HK-2 (cell line): Measurements from ENCODE around the gene GLIPR1L1.
"Not testable (repeated sequence)": the region's sequence is repeated elsewhere in the genome, so short reads cannot be mapped to it uniquely, and the experiment has no call there.

ENCODE experiments used
- DNase-seq: peaks from one replicate; pipeline ENCODE4 v3.0.0-alpha.2; 2018; ENCODE audit not compliant: unreplicated experiment

The GLIPR1L1 gene, protein sequence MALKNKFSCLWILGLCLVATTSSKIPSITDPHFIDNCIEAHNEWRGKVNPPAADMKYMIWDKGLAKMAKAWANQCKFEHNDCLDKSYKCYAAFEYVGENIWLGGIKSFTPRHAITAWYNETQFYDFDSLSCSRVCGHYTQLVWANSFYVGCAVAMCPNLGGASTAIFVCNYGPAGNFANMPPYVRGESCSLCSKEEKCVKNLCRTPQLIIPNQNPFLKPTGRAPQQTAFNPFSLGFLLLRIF

GRCh38 chr12:75334384-75335030 lies at the start of gene GLIPR1L1:
TSS of gene GLIPR1L1 (plus strand) at chr12:75334670. CDS start at chr12:75334729, 59 bp downstream.
- DNase-seq, result peak; percentile 82

GRCh38 chr12:75288860-75289259 lies 45.6 kb upstream of the GLIPR1L1 start:
- DNase-seq, result no peak

GRCh38 chr12:75289753-75290152 lies 44.7 kb upstream of the GLIPR1L1 start:
- DNase-seq, result no peak

- no peak for DNase-seq
Observed at GRCh38 chr12:75291014-75291413, 43.5 kb upstream of the GLIPR1L1 start.

- DNase-seq, result no peak
Observed at GRCh38 chr12:75294336-75294735, 40.1 kb upstream of the GLIPR1L1 start.

- no peak for DNase-seq
Observed at GRCh38 chr12:75294797-75295196, 39.7 kb upstream of the GLIPR1L1 start.

GRCh38 chr12:75302225-75302624 lies 32.2 kb upstream of the GLIPR1L1 start:
- DNase-seq, result no peak

GRCh38 chr12:75302781-75303180 lies 31.7 kb upstream of the GLIPR1L1 start:
- DNase-seq, result no peak

DNA sequence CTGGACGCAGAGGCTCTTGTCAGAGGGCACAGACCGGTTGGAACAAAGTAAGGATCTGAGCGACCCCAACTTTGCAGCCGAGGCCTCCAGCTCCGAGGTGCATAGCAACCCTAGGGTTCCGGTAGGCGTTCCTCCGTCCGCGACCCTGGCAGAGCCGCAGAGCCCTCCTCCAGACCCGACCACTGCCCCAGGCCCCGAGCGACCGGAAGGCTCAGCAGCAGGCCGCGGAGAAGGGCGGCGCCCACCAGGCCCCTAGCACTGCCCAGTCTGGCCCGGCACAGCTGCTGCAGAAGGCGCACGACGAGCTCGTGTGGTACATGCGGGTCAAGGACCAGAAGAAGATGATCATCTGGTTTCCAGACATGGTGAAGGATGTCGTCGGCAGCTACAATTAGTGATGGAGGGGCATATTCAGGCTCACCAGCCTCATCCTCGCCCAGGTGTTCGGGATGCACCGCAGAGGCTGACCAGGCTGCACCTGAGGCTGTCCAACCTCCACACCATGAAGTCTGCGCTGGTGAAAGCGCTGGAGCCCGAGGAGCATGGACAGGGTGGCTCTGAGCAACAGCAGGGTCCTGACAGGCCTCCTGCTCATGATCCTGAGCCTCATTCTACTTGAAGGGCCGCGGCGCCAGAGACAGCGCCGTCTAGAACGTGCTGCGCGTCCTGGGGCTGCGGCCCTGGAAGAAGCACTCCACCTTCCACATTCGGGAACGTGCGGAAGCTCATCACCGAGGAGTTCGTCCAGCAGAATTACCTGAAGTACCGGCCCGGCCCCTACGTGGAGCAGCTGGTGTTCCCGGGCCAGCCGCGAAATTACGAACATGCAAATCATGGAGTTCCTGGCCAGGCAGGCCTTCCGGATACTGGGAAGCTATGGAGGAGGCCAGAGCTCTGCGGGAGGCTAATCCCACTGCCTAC lies 28.8 kb upstream of the GLIPR1L1 start:
- DNase-seq, result no peak

DNA sequence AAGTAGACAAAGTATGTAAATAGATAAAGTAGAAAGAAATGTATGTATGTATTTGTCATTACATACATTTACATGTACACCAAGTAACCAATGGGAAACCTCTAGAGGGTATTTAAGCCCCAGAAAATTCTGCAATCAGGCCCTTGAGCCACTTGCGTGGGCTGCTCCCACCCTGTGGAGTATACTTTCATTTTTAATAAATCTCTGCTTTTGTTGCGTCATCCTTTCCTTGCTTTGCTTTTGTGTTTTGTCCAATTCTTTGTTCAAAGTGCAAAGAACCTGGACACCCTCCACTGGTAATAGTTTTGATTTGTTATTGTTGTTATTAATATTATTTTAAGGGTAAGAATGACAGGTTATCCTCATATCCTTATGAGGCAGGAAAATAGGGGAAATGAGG lies 26.2 kb upstream of the GLIPR1L1 start:
- no peak for DNase-seq

DNA sequence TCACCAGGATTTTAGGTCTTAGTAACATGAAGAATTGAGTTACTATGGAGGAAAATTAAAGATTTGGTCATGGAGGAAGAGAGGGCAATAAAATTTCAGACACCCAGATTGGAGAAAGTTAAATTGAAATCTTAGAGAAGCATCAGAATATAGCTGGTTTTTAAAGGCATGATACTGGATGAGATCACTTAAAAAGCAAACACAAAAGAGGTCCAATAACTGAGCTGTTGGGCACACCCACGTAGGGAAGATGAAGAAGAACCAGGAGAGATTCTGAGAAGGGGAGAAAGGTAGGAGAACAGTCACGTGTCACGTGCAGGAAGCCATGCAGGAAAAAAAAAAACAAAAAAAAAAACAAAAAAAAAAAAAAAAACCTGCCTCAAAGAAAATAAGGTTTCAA lies 23.1 kb upstream of the GLIPR1L1 start:
- no peak for DNase-seq

DNA sequence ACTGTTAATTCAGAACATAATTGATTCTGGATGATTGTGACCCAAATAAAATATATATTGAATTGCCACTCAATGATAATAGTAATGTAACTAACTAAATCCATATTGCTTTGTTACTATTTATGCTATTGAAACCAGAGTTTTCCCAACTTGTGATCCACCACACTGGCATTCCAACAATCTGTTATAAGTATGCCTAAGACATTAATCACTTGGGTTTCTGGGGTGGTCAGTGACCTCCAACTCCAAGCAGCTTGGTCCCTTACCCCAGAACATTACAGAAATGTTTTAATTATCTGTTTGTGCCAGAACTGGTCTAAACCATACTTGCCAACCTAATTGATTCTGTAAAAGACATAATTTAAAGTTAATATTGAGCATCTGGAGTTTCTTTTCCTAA lies 19.0 kb upstream of the GLIPR1L1 start:
- no peak for DNase-seq

DNA sequence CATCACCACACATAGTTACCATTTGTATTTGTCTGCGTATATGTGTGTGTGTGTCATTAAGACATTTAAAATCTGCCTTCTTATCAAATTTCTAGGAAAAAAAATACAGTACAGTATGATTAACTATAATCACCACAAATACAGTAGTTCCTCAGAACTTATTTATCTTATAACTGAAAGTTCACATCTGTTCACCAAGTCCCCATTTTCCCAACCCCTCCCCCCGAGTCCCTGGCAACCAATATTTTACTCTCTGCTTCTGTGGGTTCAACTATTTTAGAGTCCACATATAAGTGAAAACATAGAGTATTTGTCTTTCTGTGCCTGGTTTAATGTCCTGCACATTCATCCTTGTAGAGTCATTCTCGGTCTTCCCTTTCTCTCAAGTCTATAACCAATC lies 16.7 kb upstream of the GLIPR1L1 start:
- DNase-seq, result no peak

DNA sequence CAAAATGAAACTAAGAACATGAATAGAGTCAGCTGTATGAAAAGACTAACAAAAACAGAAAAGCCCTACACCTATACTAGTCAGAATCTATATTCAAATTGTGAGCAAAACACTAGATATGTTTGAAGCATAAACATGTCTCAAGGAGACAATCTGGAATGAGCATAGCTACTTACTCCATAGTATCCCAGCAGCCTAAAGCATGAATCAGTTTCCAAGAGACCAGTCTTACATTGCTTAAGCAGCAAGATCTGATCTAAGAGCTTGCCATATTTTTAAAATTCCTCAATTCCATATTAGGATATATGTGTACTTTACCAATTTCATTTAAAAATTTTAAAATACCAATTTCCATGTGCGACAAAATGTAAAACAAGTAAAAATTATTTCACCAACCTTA lies 12.0 kb upstream of the GLIPR1L1 start:
- DNase-seq, result no peak

GRCh38 chr12:75323663-75324062 lies 10.8 kb upstream of the GLIPR1L1 start:
- no peak for DNase-seq

- DNase-seq, result no peak
Observed at GRCh38 chr12:75327642-75328041, 6.8 kb upstream of the GLIPR1L1 start.

- DNase-seq, result peak; percentile 80
Observed at GRCh38 chr12:75329918-75330826, 4.3 kb upstream of the GLIPR1L1 start, which contains the start of gene CAPS2. TSS of gene CAPS2 (minus strand) at chr12:75330324. CDS start at chr12:75326498, 3,826 bp downstream.

DNA sequence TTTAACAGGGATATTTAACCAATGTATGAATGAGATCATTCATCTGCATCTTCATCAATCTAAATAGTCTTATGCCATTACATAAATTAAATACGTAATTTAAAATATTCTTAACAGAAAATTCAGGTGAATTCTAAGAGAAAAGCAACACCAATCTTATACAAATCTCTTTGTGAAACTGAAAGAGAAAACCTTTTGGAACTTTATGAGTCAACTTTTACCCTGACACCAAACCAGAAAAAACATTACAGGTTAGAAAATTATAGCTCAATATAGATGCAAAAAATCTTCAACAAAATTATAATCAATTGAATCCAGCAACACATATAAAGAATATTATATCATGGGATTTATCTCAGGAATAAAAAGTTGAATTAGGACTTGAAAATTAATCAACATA lies 3.4 kb downstream of the GLIPR1L1 start:
- DNase-seq, result no peak

GRCh38 chr12:75341873-75342272 lies 7.4 kb downstream of the GLIPR1L1 start:
- no peak for DNase-seq

DNA sequence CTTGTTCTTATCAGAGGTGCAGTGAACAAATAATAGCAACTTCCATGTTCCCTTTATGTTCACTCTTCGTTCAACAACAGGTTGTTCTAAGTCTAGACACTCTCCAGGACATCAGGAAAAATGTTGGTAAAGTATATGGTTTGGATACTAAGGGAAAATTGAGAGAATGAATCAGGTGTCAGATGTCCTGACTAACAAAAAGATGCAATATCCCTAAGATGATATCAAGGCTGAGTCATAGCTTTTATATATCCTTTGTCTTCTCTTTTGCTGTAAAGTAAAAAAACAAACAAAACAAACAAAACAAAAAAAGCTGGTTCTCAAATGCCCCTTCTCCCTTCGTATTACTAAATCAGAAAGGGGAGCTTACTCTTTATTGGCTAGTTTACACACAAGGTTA lies 11.1 kb downstream of the GLIPR1L1 start:
- no peak for DNase-seq

DNA sequence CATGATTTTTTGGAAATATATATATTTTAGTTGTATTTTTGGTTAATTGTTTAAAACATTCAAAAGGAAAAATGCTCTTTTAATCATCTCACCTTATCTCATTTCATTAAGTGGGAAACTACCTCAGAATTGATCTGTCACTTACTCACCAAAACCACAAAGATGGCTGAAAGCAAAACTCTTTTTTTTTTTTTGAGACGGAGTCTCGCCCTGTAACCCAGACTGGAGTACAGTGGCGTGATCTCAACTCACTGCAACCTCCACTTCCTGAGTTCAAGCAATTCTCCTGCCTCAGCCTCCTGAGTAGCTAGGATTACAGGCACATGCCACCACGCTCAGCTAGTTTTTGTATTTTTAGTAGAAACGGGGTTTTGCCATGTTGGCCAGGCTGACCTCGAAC lies 11.7 kb downstream of the GLIPR1L1 start:
- not testable (repeated sequence) for DNase-seq
